WTC11 (cell line): ENCODE results near the gene FGB. TPM values are rescaled to one million over a fixed set of nuclear protein-coding genes. Genes with fewer than 3 reads are reported as not detected.

Source experiments
- ATAC-seq: fragments of 200-7000 bp; cut with Tn5 transposase; 2 replicates; pipeline ENCODE4 v1.10.0; 2021; ENCODE audit warnings: mild to moderate bottlenecking, moderate library complexity
- CTCF ChIA-PET: fragments of 300-600 bp; sonication (Branson Sonifier 250); formaldehyde crosslinking; loops from one replicate; lab custom pipeline; 2021; ENCODE audit warnings: antibody characterized with exemption; lab: Charles Lee
- POLR2A ChIA-PET: fragments of 350-600 bp; sonication (Branson Sonifier 250); formaldehyde crosslinking; loops from one replicate; lab custom pipeline; 2021; ENCODE audit warnings: antibody characterized with exemption; lab: Charles Lee
- DNase-seq: peaks from one replicate; pipeline ENCODE4 v3.0.0; 2021; ENCODE audit warnings: low spot score
- H3K27ac Mint-ChIP-seq: 2 replicates; pipeline ENCODE4 v1.8.0; 2021; ENCODE audit warnings: mixed read lengths
- H3K27me3 Mint-ChIP-seq: 2 replicates; pipeline ENCODE4 v1.8.0; 2021; ENCODE audit warnings: low read depth, mild to moderate bottlenecking, moderate library complexity, mixed read lengths
- H3K36me3 Mint-ChIP-seq: 2 replicates; pipeline ENCODE4 v1.8.0; 2021; ENCODE audit warnings: mixed read lengths
- H3K4me1 Mint-ChIP-seq: 2 replicates; pipeline ENCODE4 v1.8.0; 2022; ENCODE audit warnings: mixed read lengths
- H3K4me3 Mint-ChIP-seq: 2 replicates; pipeline ENCODE4 v1.8.0; 2021; ENCODE audit warnings: mild to moderate bottlenecking, moderate library complexity, mixed read lengths
- H3K9me3 Mint-ChIP-seq: 2 replicates; pipeline ENCODE4 v1.8.0; 2021; ENCODE audit warnings: mixed read lengths
- ETV6 ChIP-seq: sonication (generic); formaldehyde crosslinking; IDR thresholded peaks from 2 replicates; pipeline ENCODE4 v1.8.1; 2022; ENCODE audit warnings: mild to moderate bottlenecking, missing genetic modification reagents
- GRHL2 ChIP-seq: fragments of 250-450 bp; sonication (Bioruptor Pico); IDR thresholded peaks from 2 replicates; pipeline ENCODE4 v1.8.0; 2022; ENCODE audit warnings: mild to moderate bottlenecking, moderate library complexity; ENCODE audit not compliant: insufficient replicate concordance, severe bottlenecking
- HMGA2 ChIP-seq: fragments of 250-450 bp; sonication (Bioruptor Pico); IDR thresholded peaks from 2 replicates; pipeline ENCODE4 v1.4.0; 2021; ENCODE audit warnings: mild to moderate bottlenecking, moderate library complexity
- IRF2 ChIP-seq: sonication (generic); formaldehyde crosslinking; IDR thresholded peaks from 2 replicates; pipeline ENCODE4 v1.8.0; 2022; ENCODE audit warnings: low read depth, missing genetic modification reagents, borderline replicate concordance
- JAZF1 ChIP-seq: fragments of 250-450 bp; sonication (Bioruptor Pico); IDR thresholded peaks from 2 replicates; pipeline ENCODE4 v1.9.0; 2021; ENCODE audit warnings: moderate library complexity, mild to moderate bottlenecking, inconsistent platforms
- NR3C1 ChIP-seq: sonication (generic); formaldehyde crosslinking; conservative IDR thresholded peaks from 2 replicates; pipeline ENCODE4 v1.8.1; 2023; ENCODE audit warnings: low read depth, mild to moderate bottlenecking, missing genetic modification reagents
- SMAD3 ChIP-seq: sonication (generic); formaldehyde crosslinking; IDR thresholded peaks from 2 replicates; pipeline ENCODE4 v1.8.0; 2022; ENCODE audit warnings: missing genetic modification reagents, mild to moderate bottlenecking, borderline replicate concordance
- SMAD4 ChIP-seq: sonication (generic); formaldehyde crosslinking; IDR thresholded peaks from 2 replicates; pipeline ENCODE4 v1.8.0; 2022; ENCODE audit warnings: mild to moderate bottlenecking, missing genetic modification reagents
- SOX15 ChIP-seq: fragments of 250-450 bp; sonication (Bioruptor Pico); IDR thresholded peaks from 2 replicates; pipeline ENCODE4 v1.9.0; 2021; ENCODE audit warnings: mild to moderate bottlenecking
- TCF7 ChIP-seq: sonication (generic); formaldehyde crosslinking; IDR thresholded peaks from 2 replicates; pipeline ENCODE4 v1.8.0; 2022; ENCODE audit warnings: mild to moderate bottlenecking, low read depth, missing genetic modification reagents, moderate library complexity
- ZNF121 ChIP-seq: sonication (generic); formaldehyde crosslinking; IDR thresholded peaks from 2 replicates; pipeline ENCODE4 v1.8.0; 2023; ENCODE audit warnings: missing genetic modification reagents
- ZNF263 ChIP-seq: sonication (generic); formaldehyde crosslinking; IDR thresholded peaks from 2 replicates; pipeline ENCODE4 v1.8.1; 2022; ENCODE audit warnings: low read depth, mild to moderate bottlenecking, moderate library complexity, missing genetic modification reagents
- total RNA-seq: library from RNA; stranded (reverse); gene quantifications from 3 replicates; pipeline ENCODE4 v1.2.3, GENCODE V29; 2021
- TF ChIP-seq, protein P1 (sequence below): sonication (generic); formaldehyde crosslinking; IDR thresholded peaks from 2 replicates; pipeline ENCODE4 v1.8.1; 2023; ENCODE audit warnings: mild to moderate bottlenecking, moderate library complexity, missing genetic modification reagents
- TF ChIP-seq, protein P2 (sequence below): sonication (generic); formaldehyde crosslinking; IDR thresholded peaks from 2 replicates; pipeline ENCODE4 v1.8.0; 2022; ENCODE audit warnings: missing genetic modification reagents
- TF ChIP-seq, protein P3 (sequence below): sonication (generic); formaldehyde crosslinking; IDR thresholded peaks from 2 replicates; pipeline ENCODE4 v1.8.0; 2023; ENCODE audit warnings: missing genetic modification reagents, mild to moderate bottlenecking, borderline replicate concordance

The FGB gene
- total RNA-seq, 1 experiment from 2014 or later: 2.3 TPM

- TF ChIP-seq, protein P1, sequence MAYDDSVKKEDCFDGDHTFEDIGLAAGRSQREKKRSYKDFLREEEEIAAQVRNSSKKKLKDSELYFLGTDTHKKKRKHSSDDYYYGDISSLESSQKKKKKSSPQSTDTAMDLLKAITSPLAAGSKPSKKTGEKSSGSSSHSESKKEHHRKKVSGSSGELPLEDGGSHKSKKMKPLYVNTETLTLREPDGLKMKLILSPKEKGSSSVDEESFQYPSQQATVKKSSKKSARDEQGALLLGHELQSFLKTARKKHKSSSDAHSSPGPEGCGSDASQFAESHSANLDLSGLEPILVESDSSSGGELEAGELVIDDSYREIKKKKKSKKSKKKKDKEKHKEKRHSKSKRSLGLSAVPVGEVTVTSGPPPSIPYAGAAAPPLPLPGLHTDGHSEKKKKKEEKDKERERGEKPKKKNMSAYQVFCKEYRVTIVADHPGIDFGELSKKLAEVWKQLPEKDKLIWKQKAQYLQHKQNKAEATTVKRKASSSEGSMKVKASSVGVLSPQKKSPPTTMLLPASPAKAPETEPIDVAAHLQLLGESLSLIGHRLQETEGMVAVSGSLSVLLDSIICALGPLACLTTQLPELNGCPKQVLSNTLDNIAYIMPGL (CRISPR knock-in tag): no peak
Measured at GRCh38 chr4:154527308-154527707, 35.5 kb upstream of the FGB start (continued).

DNA sequence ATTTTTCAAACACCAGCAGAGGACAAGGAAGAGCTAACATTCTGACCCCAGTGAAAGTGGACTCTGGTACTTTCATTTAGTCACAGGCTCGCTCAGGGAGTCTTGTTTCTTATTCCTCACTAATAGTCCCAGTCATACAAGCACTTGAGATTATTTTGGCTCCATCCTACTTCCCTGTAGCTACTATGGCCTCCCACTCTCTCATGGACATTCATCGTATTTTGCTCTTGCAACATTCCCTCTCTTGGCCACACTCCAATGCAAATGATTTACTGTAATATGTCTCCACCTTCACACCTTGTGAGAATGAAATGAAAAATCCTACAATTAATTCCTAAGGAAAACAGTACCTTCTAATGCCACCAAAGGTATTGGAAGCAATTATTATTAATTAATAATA, 33.9 kb upstream of the FGB start:
- Mint-ChIP-seq H3K27ac (no peak overlapping the region), H3K9me3 (no peaks in the 10 kb centered on the region), H3K27me3 (no peaks in the 10 kb centered on the region), H3K4me3 (no peak overlapping the region), H3K36me3 (no peaks in the 10 kb centered on the region), H3K4me1 (peaks cover 12% of the 10 kb centered on the region)
- no peak for ATAC-seq
- POLR2A ChIA-PET: no interaction called here
- TF ChIP-seq HMGA2 (no peak), TCF7 (CRISPR knock-in tag) (no peak)
- TF ChIP-seq, protein P2, sequence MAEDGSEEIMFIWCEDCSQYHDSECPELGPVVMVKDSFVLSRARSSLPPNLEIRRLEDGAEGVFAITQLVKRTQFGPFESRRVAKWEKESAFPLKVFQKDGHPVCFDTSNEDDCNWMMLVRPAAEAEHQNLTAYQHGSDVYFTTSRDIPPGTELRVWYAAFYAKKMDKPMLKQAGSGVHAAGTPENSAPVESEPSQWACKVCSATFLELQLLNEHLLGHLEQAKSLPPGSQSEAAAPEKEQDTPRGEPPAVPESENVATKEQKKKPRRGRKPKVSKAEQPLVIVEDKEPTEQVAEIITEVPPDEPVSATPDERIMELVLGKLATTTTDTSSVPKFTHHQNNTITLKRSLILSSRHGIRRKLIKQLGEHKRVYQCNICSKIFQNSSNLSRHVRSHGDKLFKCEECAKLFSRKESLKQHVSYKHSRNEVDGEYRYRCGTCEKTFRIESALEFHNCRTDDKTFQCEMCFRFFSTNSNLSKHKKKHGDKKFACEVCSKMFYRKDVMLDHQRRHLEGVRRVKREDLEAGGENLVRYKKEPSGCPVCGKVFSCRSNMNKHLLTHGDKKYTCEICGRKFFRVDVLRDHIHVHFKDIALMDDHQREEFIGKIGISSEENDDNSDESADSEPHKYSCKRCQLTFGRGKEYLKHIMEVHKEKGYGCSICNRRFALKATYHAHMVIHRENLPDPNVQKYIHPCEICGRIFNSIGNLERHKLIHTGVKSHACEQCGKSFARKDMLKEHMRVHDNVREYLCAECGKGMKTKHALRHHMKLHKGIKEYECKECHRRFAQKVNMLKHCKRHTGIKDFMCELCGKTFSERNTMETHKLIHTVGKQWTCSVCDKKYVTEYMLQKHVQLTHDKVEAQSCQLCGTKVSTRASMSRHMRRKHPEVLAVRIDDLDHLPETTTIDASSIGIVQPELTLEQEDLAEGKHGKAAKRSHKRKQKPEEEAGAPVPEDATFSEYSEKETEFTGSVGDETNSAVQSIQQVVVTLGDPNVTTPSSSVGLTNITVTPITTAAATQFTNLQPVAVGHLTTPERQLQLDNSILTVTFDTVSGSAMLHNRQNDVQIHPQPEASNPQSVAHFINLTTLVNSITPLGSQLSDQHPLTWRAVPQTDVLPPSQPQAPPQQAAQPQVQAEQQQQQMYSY (CRISPR knock-in tag): no peak
- no peak for DNase-seq
- CTCF ChIA-PET: interaction anchor here (1.8 to 2.2 kb wide), 2 partner anchors 23 to 90 kb away, joined by 4 to 11 read pairs; no protein-coding TSS in a partner anchor

DNA sequence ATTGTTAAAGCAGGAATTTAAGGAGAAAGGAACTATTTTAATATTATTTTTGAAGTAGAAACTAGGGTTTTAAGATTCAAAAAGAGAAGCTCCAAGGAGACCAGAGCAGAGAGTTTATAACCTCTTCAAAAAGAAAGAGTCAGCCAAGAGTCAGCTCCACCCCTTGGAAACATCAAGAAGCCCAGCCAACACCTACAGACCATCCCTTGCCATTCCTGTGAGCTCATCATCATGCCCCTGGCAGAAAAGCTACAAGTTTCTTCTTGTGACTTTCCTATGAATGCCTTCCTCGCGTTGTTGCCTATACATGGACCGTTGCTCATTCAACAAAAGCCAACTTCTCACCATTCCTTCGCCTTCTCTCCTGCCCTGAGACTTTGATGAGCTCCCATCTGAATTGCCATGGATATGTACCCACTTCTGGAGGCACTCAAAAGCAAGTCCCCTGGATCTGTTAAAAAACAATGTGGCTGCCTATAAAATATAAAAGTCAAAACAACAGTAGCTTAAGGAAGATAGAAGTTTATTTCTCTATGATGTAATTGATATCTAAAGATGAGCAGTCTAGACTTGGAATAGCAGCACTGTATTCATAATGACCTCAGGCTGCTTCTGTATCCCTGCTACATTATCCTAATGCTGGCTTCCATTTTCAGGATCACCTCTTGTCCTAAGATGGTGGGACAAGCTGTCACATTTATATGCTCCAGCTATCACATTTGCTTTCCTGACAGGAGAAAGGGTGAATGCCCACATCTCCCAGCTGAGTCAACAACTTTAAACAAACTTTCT, 32.9 kb upstream of the FGB start:
- H3K4me1 Mint-ChIP-seq: peaks cover 12% of the 10 kb centered on the region
- no peak for DNase-seq
- no peaks in the 10 kb centered on the region for H3K27me3 Mint-ChIP-seq
- no peak overlapping the region for H3K27ac Mint-ChIP-seq
- H3K4me3 Mint-ChIP-seq: no peak overlapping the region
- no peak for ATAC-seq
- ChIA-PET CTCF (interaction anchor here (1.8 to 2.2 kb wide), 3 partner anchors 24 to 89 kb away, joined by 4 to 11 read pairs (median 6); no protein-coding TSS in a partner anchor), POLR2A (interaction anchor here (1.0 kb wide), 1 partner anchor 20 kb away, joined by 4 read pairs; the partner anchor contains the start of gene PLRG1)
- H3K9me3 Mint-ChIP-seq: no peaks in the 10 kb centered on the region
- TF ChIP-seq ETV6 (CRISPR knock-in tag): no peak
- no peak for TF ChIP-seq JAZF1 (CRISPR knock-in tag)
- TF ChIP-seq IRF2: no peak
- no peak for TF ChIP-seq NR3C1 (CRISPR knock-in tag)
- TF ChIP-seq SMAD4 (CRISPR knock-in tag): no peak
- no peak for TF ChIP-seq SMAD3
- TF ChIP-seq SOX15: no peak
- no peak for TF ChIP-seq ZNF121
- TF ChIP-seq, protein P3, sequence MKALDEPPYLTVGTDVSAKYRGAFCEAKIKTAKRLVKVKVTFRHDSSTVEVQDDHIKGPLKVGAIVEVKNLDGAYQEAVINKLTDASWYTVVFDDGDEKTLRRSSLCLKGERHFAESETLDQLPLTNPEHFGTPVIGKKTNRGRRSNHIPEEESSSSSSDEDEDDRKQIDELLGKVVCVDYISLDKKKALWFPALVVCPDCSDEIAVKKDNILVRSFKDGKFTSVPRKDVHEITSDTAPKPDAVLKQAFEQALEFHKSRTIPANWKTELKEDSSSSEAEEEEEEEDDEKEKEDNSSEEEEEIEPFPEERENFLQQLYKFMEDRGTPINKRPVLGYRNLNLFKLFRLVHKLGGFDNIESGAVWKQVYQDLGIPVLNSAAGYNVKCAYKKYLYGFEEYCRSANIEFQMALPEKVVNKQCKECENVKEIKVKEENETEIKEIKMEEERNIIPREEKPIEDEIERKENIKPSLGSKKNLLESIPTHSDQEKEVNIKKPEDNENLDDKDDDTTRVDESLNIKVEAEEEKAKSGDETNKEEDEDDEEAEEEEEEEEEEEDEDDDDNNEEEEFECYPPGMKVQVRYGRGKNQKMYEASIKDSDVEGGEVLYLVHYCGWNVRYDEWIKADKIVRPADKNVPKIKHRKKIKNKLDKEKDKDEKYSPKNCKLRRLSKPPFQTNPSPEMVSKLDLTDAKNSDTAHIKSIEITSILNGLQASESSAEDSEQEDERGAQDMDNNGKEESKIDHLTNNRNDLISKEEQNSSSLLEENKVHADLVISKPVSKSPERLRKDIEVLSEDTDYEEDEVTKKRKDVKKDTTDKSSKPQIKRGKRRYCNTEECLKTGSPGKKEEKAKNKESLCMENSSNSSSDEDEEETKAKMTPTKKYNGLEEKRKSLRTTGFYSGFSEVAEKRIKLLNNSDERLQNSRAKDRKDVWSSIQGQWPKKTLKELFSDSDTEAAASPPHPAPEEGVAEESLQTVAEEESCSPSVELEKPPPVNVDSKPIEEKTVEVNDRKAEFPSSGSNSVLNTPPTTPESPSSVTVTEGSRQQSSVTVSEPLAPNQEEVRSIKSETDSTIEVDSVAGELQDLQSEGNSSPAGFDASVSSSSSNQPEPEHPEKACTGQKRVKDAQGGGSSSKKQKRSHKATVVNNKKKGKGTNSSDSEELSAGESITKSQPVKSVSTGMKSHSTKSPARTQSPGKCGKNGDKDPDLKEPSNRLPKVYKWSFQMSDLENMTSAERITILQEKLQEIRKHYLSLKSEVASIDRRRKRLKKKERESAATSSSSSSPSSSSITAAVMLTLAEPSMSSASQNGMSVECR (CRISPR knock-in tag): no peak
- TF ChIP-seq GRHL2: no peak
- no peak for TF ChIP-seq ZNF263 (CRISPR knock-in tag)
- H3K36me3 Mint-ChIP-seq: no peaks in the 10 kb centered on the region
